Effector memory CD4-positive, alpha-beta T cell (primary cell): ENCODE data around the gene LYRM4.

Experiments
- DNase-seq, 3 donors: peaks; one replicate each; pipeline ENCODE4 v3.0.0-alpha.2; 2020
- H3K27ac ChIP-seq: 2 replicates; pipeline ENCODE4 v1.7.0; 2013; ENCODE audit warnings: mild to moderate bottlenecking, low read length, moderate library complexity; ENCODE audit not compliant: insufficient read depth, poor library complexity, severe bottlenecking
- H3K27me3 ChIP-seq: replicated peaks from 2 replicates; pipeline ENCODE4 v1.7.0; 2013; ENCODE audit warnings: mild to moderate bottlenecking, low read length; ENCODE audit not compliant: insufficient read depth, control insufficient read depth, poor library complexity, severe bottlenecking
- H3K36me3 ChIP-seq: 2 replicates; pipeline ENCODE4 v1.7.0; 2013; ENCODE audit warnings: mild to moderate bottlenecking, low read length, moderate library complexity; ENCODE audit not compliant: control insufficient read depth, insufficient read depth
- H3K4me1 ChIP-seq: 2 replicates; pipeline ENCODE4 v1.7.0; 2013; ENCODE audit warnings: low read length, mild to moderate bottlenecking; ENCODE audit not compliant: control insufficient read depth, insufficient read depth, poor library complexity, severe bottlenecking
- H3K4me3 ChIP-seq: 2 replicates; pipeline ENCODE4 v1.7.0; 2013; ENCODE audit warnings: low read length, low read depth, mild to moderate bottlenecking; ENCODE audit not compliant: insufficient read depth, poor library complexity, severe bottlenecking
- H3K9me3 ChIP-seq: 2 replicates; pipeline ENCODE4 v1.7.0; 2013; ENCODE audit warnings: mild to moderate bottlenecking, low read length, moderate library complexity; ENCODE audit not compliant: control insufficient read depth

Gene LYRM4

GRCh38 chr6:5270093-5270680 lies 9.4 kb upstream of the LYRM4 start:
- Histone ChIP-seq H3K4me3 (no peak overlapping the region), H3K27me3 (no peaks in the 10 kb centered on the region), H3K9me3 (no peaks in the 10 kb centered on the region), H3K4me1 (no peaks in the 10 kb centered on the region), H3K36me3 (no peaks in the 10 kb centered on the region), H3K27ac (no peak overlapping the region)
- DNase-seq = no peak

- Histone ChIP-seq H3K27me3 (no peaks in the 10 kb centered on the region), H3K4me3 (no peak overlapping the region), H3K9me3 (no peaks in the 10 kb centered on the region), H3K36me3 (no peaks in the 10 kb centered on the region), H3K4me1 (no peaks in the 10 kb centered on the region), H3K27ac (no peak overlapping the region)
- no peak for DNase-seq
Measured at GRCh38 chr6:5266423-5266822, 5.7 kb upstream of the LYRM4 start.

- H3K4me1 ChIP-seq = no peaks in the 10 kb centered on the region
- peak overlapping the region; percentile 81 for H3K4me3 ChIP-seq
- H3K36me3 ChIP-seq = no peaks in the 10 kb centered on the region
- H3K9me3 ChIP-seq = no peaks in the 10 kb centered on the region
- no peak for DNase-seq
- H3K27me3 ChIP-seq = no peaks in the 10 kb centered on the region
- H3K27ac ChIP-seq = peak overlapping the region; percentile 99
Measured at GRCh38 chr6:5261545-5262109, 877 bp upstream of the LYRM4 start.

- Histone ChIP-seq H3K4me3 (peak overlapping the region; percentile 81), H3K27me3 (no peaks in the 10 kb centered on the region), H3K4me1 (no peaks in the 10 kb centered on the region), H3K9me3 (no peaks in the 10 kb centered on the region), H3K27ac (peak overlapping the region; percentile 99), H3K36me3 (no peaks in the 10 kb centered on the region)
- DNase-seq = peak; percentile 37 to 71 (median 70)
Measured at GRCh38 chr6:5260111-5260620, 584 bp downstream of the LYRM4 start.

- H3K36me3 ChIP-seq = no peaks in the 10 kb centered on the region
- H3K27ac ChIP-seq = peak overlapping the region; percentile 99
- no peaks in the 10 kb centered on the region for H3K9me3 ChIP-seq
- DNase-seq = no peak
- no peak overlapping the region for H3K4me3 ChIP-seq
- H3K4me1 ChIP-seq = no peaks in the 10 kb centered on the region
- no peaks in the 10 kb centered on the region for H3K27me3 ChIP-seq
Measured at GRCh38 chr6:5259428-5259827, 1.3 kb downstream of the LYRM4 start.

GRCh38 chr6:5257400-5257799 lies 3.4 kb downstream of the LYRM4 start:
- Histone ChIP-seq H3K4me3 (no peak overlapping the region), H3K4me1 (no peaks in the 10 kb centered on the region), H3K9me3 (no peaks in the 10 kb centered on the region), H3K36me3 (no peaks in the 10 kb centered on the region), H3K27ac (no peak overlapping the region), H3K27me3 (no peaks in the 10 kb centered on the region)
- DNase-seq = no peak

GRCh38 chr6:5256952-5257351 lies 3.8 kb downstream of the LYRM4 start:
- H3K9me3 ChIP-seq = no peaks in the 10 kb centered on the region
- no peak overlapping the region for H3K27ac ChIP-seq
- no peaks in the 10 kb centered on the region for H3K36me3 ChIP-seq
- DNase-seq = no peak
- H3K27me3 ChIP-seq = no peaks in the 10 kb centered on the region
- no peaks in the 10 kb centered on the region for H3K4me1 ChIP-seq
- H3K4me3 ChIP-seq = no peak overlapping the region

- Histone ChIP-seq H3K4me1 (no peaks in the 10 kb centered on the region), H3K9me3 (no peaks in the 10 kb centered on the region), H3K36me3 (no peaks in the 10 kb centered on the region), H3K27me3 (no peaks in the 10 kb centered on the region), H3K4me3 (no peak overlapping the region), H3K27ac (no peak overlapping the region)
- DNase-seq = no peak
Measured at GRCh38 chr6:5250911-5251310, 9.8 kb downstream of the LYRM4 start.

GRCh38 chr6:5250451-5250850 lies 10.3 kb downstream of the LYRM4 start:
- Histone ChIP-seq H3K4me1 (no peaks in the 10 kb centered on the region), H3K36me3 (no peaks in the 10 kb centered on the region), H3K27ac (no peak overlapping the region), H3K4me3 (no peak overlapping the region), H3K9me3 (no peaks in the 10 kb centered on the region), H3K27me3 (no peaks in the 10 kb centered on the region)
- no peak for DNase-seq

GRCh38 chr6:5249451-5250122 lies 11.2 kb downstream of the LYRM4 start:
- H3K9me3 ChIP-seq = no peaks in the 10 kb centered on the region
- no peak overlapping the region for H3K4me3 ChIP-seq
- H3K27ac ChIP-seq = no peak overlapping the region
- no peaks in the 10 kb centered on the region for H3K4me1 ChIP-seq
- no peaks in the 10 kb centered on the region for H3K36me3 ChIP-seq
- H3K27me3 ChIP-seq = no peaks in the 10 kb centered on the region
- DNase-seq = no peak
